ENCODE data around the gene HK3. TPM values are rescaled to one million over a fixed set of nuclear protein-coding genes. Genes with fewer than 3 reads are reported as not detected.

Gene HK3
- total RNA-seq, 1 donor from 2014 or later: not detected

DNA sequence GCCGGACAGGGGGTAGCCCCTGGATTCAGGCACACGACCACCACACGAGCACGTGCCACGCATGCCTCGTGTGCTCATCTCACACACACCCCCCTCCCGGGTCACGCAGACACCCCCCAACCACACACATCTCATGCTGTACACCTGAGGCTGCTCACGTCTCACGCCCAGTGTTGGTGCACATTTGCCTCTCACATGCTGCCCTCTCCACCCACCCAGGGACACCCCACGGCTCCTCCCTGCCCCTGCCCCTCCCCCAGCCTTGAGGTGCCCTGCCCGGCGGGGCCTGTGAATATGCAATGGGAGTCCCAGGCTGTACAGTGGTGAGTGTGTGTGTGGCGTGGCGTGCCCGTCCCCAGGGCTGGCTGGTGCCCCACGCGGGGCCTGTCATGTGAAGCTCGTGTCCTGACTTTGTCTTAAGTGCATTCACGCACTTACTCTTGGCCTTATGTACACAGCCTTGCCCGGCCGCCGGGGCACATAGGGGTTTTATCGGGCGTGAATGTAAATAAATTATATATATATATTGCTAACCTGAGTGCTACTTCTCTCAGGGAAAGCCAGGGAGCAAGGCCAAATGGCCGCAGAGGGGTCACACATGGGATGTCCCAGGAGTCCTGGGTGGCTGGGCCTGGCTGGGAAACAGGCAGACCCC lies 18.7 kb downstream of the HK3 start:
- peaks cover 26% of the 10 kb centered on the region for H3K27me3 Mint-ChIP-seq (ENCODE audit: low read depth)
- TF ChIP-seq, protein P1, sequence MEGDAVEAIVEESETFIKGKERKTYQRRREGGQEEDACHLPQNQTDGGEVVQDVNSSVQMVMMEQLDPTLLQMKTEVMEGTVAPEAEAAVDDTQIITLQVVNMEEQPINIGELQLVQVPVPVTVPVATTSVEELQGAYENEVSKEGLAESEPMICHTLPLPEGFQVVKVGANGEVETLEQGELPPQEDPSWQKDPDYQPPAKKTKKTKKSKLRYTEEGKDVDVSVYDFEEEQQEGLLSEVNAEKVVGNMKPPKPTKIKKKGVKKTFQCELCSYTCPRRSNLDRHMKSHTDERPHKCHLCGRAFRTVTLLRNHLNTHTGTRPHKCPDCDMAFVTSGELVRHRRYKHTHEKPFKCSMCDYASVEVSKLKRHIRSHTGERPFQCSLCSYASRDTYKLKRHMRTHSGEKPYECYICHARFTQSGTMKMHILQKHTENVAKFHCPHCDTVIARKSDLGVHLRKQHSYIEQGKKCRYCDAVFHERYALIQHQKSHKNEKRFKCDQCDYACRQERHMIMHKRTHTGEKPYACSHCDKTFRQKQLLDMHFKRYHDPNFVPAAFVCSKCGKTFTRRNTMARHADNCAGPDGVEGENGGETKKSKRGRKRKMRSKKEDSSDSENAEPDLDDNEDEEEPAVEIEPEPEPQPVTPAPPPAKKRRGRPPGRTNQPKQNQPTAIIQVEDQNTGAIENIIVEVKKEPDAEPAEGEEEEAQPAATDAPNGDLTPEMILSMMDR (IDR thresholded peaks at IDR 0.05): no peak
- H3K36me3 Mint-ChIP-seq (ENCODE audit: low read depth): no peaks in the 10 kb centered on the region
- peaks cover 6% of the 10 kb centered on the region for H3K4me1 Mint-ChIP-seq (ENCODE audit: low read depth)
- H3K9me3 Mint-ChIP-seq (ENCODE audit: low read depth): no peaks in the 10 kb centered on the region
- H3K4me3 Mint-ChIP-seq (ENCODE audit: unreplicated experiment): no peak overlapping the region
- DNase-seq (ENCODE audit: low spot score): no peak
- no peak overlapping the region for H3K27ac Mint-ChIP-seq (ENCODE audit: unreplicated experiment)

DNA sequence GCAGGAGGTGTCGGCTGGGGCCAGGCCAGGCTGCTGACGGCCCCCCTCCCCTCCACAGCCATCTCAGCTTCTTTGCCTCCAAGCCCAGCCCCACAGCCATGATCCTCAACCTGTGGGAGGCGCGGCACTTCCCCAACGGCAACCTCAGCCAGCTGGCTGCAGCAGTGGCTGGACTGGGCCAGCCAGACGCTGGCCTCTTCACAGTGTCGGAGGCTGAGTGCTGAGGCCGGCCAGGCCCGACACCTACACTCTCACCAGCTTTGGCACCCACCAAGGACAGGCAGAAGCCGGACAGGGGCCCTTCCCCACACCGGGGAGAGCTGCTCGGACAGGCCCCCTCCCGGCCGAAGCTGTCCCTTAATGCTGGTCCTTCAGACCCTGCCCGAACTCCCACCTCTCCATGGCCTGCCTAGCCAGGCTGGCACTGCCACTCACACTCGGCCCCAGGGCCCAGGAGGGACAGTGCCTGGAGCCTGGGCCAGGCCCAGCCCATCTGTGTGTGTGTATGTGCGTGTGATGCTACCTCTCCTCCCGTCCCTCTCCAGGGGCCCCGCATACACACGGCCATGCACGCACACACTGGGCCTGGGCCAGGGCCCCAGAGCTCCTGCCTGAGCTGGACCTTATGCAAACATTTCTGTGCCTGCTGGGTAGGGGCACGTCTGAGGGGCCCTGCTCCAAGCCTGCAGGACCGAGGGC lies 19.3 kb downstream of the HK3 start:
- Mint-ChIP-seq H3K9me3 (ENCODE audit: low read depth) (no peaks in the 10 kb centered on the region), H3K27ac (ENCODE audit: unreplicated experiment) (no peak overlapping the region), H3K4me3 (ENCODE audit: unreplicated experiment) (no peak overlapping the region), H3K4me1 (ENCODE audit: low read depth) (peaks cover 6% of the 10 kb centered on the region), H3K36me3 (ENCODE audit: low read depth) (no peaks in the 10 kb centered on the region), H3K27me3 (ENCODE audit: low read depth) (peaks cover 33% of the 10 kb centered on the region)
- peak; percentile 90 for DNase-seq (ENCODE audit: low spot score)
- TF ChIP-seq, protein P1 (IDR thresholded peaks at IDR 0.05): no peak

GRCh38 chr5:176878906-176879662 lies 20.1 kb downstream of the HK3 start:
- peak; percentile 72 for DNase-seq (ENCODE audit: low spot score)
- Mint-ChIP-seq H3K4me3 (ENCODE audit: unreplicated experiment) (no peak overlapping the region), H3K36me3 (ENCODE audit: low read depth) (no peaks in the 10 kb centered on the region), H3K27me3 (ENCODE audit: low read depth) (peaks cover 39% of the 10 kb centered on the region), H3K4me1 (ENCODE audit: low read depth) (no peaks in the 10 kb centered on the region), H3K9me3 (ENCODE audit: low read depth) (no peaks in the 10 kb centered on the region), H3K27ac (ENCODE audit: unreplicated experiment) (no peak overlapping the region)
- TF ChIP-seq, protein P1 (IDR thresholded peaks at IDR 0.05): no peak

DNA sequence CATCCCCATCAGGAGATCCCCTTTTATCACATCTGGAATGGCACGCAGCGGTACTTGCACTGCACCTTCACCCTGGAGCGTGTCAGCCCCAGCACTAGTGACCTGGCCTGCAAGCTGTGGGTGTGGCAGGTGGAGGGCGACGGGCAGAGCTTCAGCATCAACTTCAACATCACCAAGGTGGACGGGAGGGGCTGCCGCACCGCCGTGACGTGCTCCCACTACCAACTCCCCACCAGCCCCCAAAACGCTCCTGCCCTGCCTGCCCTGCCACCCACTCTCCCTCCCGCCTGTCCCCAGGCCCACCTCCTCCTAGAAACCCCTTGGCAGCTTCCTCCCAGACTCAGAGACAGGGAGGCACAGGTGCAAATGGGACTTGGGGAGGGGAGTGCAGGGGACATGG lies 20.7 kb downstream of the HK3 start:
- Mint-ChIP-seq H3K4me3 (ENCODE audit: unreplicated experiment) (no peak overlapping the region), H3K36me3 (ENCODE audit: low read depth) (no peaks in the 10 kb centered on the region), H3K4me1 (ENCODE audit: low read depth) (no peaks in the 10 kb centered on the region), H3K27ac (ENCODE audit: unreplicated experiment) (no peak overlapping the region), H3K9me3 (ENCODE audit: low read depth) (no peaks in the 10 kb centered on the region), H3K27me3 (ENCODE audit: low read depth) (peaks cover 43% of the 10 kb centered on the region)
- TF ChIP-seq, protein P1 (IDR thresholded peaks at IDR 0.05): no peak
- no peak for DNase-seq (ENCODE audit: low spot score)

DNA sequence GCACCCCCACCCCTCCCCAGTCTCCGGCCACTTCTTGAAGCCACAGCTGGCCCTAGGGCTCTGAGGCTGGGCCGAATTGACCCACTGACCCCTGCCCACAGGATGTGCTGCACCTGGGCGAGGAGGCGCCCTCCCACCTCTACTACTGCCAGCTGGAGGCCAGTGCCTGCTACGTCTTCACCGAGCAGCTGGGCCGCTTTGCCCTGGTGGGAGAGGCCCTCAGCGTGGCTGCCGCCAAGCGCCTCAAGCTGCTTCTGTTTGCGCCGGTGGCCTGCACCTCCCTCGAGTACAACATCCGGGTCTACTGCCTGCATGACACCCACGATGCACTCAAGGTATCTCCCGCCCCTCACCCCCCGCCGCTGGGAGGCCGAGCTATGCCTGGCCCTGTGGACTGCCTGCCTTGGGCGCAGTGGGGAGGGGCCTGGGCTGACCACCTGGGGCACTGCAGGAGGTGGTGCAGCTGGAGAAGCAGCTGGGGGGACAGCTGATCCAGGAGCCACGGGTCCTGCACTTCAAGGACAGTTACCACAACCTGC lies 21.3 kb downstream of the HK3 start:
- no peaks in the 10 kb centered on the region for H3K9me3 Mint-ChIP-seq (ENCODE audit: low read depth)
- no peaks in the 10 kb centered on the region for H3K36me3 Mint-ChIP-seq (ENCODE audit: low read depth)
- TF ChIP-seq, protein P1 (IDR thresholded peaks at IDR 0.05): no peak
- no peak overlapping the region for H3K4me3 Mint-ChIP-seq (ENCODE audit: unreplicated experiment)
- H3K4me1 Mint-ChIP-seq (ENCODE audit: low read depth): no peaks in the 10 kb centered on the region
- H3K27ac Mint-ChIP-seq (ENCODE audit: unreplicated experiment): no peak overlapping the region
- H3K27me3 Mint-ChIP-seq (ENCODE audit: low read depth): peaks cover 42% of the 10 kb centered on the region
- DNase-seq (ENCODE audit: low spot score): no peak

Data from chondrocyte (in vitro differentiated cells).